HG02870 (cell line): ENCODE measurements around the gene CHD9NB.
"Not testable (repeated sequence)": the region's sequence is repeated elsewhere in the genome, so short reads cannot be mapped to it uniquely, and the experiment has no call there.

Experiments
- ATAC-seq: cut with Tn5 transposase; IDR thresholded peaks from one replicate; pipeline ENCODE4 v1.9.1; 2021; ENCODE audit warnings: mild to moderate bottlenecking, moderate library complexity; ENCODE audit not compliant: unreplicated experiment

CHD9NB gene

DNA sequence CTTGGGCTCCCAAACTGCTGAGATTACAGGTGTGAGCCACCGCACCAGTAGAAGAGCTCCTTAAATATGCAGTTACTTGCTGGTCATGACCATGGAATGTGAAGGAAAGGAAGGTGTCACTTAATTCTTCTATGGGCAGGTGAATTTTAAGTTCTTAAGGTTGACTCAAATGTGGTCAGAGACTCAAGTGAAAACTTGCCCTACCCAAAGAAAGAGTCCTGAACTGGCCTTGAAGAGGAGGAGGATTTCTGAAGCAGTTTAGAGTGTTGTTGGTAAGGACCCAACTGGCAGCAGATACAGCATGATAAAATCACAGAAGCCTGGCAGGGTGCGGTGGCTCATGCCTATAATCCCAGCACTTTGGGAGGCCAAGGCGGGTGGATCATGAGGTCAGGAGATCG lies 31.4 kb upstream of the CHD9NB start:
- no peak for ATAC-seq

DNA sequence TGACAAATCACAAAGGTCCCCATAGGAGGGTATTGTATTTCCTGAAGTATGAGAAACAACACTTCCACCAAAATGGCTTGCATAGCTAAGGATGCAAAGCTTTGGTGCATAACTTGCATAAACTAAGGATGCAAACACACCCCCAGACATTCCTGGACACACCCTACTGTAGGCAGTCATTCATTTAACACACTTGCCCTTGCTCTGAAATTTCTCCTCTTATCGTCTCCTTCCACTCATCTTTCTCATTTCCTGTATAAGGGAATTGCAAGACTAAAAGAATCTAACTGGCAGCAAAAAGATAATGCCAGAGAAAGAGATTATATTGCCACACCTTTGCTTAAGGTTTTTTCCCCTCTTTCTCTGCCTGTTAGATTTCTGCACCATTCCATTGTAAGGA lies 30.4 kb upstream of the CHD9NB start:
- ATAC-seq = no peak

DNA sequence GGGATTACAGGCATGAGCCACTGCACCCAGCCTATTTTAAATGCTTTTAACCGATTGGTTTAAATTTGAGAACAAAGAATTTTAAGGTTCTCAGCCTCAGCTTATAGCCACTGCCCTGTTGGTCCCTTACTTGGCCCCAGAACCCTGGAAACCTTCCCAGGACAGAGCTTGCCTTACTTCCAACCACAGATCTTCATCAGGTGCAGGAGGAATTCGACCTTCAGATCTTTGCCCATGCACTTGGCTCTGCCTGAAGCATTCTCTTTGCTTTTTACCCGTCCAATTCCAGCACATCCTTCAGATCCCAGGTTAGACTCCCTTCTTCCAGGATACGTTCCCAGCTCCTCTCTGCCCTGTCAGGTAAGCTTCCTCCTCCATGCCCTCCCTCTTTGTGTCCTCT lies 29.8 kb upstream of the CHD9NB start:
- no peak for ATAC-seq

DNA sequence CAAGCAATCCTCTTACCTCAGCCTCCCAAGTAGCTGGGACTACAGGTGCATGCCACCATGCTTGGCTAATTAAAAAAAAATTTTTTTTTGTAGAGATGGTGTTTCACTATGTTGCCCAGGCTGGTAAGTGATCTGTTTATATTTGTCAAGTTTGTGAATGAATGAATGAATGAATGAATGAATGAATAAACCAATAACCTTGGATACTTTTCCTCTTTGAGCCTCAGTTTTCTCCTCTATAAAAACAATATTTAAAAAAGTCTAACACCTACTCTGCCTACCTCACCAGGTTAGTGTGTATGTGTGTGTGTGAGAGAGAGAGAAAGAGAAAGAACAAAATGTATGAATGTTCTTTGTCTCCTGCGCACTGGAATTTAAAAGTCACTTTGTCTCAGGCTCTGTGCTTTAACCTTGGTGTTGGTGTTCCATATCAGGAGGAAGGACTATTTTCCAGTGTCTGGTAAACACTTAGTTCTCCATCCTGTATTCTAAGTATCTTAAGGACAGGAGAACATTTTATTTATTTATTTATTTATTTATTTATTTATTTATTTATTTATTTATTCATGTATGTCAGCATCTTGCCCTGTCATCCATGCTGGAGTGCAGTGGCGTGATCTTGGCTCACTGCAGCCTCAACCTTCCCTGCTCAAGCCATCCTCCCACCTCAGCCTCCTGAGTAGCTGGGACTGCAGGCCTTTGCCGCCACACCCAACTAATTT lies 29.1 kb upstream of the CHD9NB start:
- ATAC-seq = no peak

DNA sequence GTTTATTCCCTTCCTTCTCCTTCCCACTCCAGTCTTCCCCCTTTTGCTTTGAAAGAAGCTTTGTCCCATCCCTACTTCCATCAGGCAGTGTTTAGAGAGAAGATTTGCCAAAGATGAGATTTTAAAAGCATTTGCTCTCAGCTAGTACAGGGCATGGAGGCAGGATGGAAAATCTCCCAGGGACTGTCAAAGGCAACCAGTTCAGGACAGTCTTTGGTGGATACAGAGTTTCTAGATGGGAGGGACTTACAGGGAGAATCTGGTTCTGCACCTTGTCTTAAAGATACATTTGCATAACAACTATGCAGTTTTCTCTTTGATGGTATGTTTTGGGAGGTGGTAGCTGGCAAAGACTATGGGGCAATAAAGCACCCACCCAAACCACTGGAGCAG lies 28.3 kb upstream of the CHD9NB start:
- no peak for ATAC-seq

DNA sequence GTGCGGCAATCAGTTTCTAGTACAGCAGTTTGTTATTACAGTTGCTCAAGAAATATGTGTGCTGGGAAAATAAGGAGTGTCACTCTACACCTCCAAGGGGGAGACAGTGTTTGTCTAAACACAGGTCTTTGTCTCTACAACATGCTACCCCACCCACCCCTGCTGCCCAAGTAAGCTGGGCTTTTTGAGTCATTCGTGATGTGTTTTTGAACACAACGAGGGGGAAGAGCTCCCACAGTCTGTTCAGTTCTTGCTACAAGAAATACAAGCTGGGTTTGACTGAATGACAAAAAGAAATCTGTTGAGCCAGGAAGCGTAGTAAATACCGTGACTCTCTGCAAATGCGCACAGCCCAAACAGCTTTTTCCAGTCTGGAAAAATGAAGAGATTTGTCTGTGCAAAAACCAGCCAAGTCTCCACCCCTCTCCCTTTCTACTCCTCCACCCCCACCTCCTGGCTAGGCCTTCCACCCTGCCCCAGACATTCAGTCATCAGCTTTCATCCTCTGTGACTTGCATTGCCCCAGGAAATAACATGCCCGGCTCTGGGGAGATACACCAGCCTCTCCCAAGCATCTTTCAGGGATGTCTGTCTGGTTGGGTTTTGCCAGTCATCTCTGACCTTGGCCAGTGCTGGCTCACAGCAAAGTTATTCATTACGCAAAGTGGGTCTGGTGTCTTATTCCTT lies 27.8 kb upstream of the CHD9NB start:
- no peak for ATAC-seq

DNA sequence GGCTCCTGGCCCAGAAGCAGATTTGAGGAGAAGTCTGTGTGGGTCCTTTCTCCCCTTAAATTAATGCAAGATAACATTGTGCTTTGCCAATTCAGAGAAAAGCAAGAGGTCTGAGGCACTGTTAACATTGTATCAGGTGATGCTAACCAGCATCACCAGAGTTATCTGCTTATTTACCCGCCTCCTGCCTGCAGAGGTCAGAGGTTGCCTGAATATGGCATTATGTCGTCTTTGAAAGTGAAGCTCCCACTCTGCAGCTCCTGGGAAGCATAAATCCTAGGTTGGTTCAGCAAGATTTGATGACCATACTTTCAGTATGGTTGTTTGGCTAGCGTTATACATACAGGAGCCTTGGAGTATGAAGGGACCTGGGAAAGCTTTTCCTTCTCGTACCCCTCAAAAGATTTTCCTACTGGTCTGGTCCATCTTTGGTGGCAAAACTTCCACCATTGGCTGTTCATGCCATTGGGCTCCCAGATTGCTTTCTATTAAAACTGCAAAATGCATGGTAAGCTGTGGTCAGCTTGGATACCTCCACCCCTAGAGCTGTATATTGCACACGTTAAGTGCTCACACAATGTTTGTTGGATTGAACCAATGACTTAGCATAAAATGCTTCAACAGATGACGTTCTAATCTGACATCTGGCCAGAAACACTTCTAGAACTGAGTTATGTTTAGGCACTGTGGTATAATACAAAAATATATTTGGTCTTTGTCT lies 26.2 kb upstream of the CHD9NB start:
- ATAC-seq = no peak

DNA sequence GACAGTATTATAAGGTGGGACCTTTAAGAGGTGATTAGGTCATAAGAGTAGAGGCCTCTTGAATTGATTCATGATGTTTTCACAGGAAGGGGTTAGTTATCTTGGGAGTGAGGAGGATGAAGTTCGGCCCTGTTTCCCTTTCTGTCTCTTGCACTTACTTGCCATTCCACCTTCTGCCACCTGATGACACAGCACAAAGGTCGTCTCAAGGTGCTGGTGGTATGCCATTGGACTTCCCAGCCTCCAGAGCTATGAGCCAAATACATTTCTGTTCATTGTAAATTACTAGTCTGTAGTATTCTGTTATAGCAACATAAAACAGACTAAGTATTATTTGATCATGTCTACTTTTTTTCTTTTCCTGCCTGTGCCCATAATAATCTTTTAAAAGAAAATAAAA lies 25.6 kb upstream of the CHD9NB start:
- no peak for ATAC-seq

DNA sequence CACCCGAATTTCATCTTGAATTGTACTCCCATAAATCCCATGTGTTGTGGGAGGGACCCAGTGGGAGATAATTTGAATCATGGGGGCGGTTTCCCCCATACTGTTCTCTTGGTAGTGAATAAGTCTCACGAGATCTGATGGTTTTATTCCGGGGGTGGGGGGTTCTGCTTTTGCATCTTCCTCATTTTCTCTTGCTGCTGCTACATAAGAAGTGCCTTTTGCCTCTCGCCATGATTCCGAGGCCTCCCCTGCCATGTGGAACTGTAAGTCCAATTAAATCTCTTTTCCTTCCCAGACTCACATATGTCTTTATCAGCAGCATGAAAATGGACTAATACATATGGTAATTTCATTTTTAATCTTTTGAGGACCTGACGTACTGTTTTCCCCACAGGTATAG lies 22.8 kb upstream of the CHD9NB start:
- ATAC-seq = not testable (repeated sequence)

DNA sequence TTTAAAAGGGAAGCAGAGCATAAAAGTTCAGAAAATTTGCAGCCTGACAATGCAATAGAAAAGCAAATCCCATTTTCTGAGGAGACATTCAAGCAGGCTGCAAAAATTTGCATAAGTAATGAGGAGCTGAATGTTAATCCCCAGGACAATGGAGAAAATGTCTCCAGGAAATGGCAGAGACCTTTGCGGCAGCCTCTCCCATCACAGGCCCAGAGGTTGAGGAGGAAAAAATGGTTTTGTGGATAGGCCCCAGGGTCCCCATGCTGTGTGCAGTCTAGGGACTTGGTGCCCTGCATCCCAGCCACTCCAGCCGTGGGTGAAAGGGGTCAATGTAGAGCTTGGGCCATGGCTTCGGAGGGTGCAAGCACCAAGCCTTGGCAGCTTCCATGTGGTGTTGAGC lies 21.6 kb upstream of the CHD9NB start:
- not testable (repeated sequence) for ATAC-seq

DNA sequence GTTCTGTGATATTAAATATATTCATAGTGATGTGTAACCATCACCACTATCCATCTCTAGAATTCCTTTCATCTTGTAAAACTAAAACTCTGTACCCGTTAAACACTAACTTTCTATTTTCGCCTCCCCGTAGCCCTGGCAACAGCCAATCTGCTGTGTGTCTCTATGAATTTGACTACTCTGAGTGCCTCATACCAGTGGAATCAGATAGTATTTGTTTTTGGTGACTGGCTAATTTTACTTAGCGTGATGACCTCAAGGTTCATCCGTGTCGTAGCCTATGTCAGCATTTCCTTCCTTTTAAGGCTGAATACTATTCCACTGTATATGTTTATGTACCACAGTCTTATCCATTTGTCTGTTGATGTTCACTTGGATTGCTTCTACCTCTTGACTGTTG lies 20.3 kb upstream of the CHD9NB start:
- ATAC-seq = no peak

DNA sequence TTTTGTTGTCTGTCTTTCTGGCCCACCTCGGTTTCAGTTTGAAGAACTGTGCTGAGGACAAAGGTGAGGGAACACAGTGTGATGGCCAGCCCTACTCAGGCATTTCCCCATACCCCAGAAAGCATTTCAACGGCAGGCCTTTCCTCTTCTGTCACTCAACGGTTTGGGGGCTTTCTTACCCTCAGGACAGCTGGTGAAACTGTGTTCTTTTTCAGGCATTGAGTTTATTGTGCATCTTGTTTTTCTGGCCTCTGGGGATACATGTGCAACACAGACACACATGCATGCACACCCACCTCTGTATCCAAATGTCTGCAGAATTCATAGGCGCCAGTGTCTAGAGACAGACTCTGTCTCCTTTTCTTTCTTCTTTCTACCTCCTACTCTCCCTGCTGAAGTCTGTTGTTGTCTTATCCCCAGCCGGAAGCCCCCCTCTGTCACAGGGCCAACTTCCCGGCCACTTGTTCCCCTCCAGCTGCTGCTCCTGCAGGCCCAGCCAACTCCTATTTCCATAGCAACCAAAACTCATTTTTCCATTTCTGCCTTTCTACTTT lies 19.1 kb upstream of the CHD9NB start:
- ATAC-seq = peak; percentile 50

DNA sequence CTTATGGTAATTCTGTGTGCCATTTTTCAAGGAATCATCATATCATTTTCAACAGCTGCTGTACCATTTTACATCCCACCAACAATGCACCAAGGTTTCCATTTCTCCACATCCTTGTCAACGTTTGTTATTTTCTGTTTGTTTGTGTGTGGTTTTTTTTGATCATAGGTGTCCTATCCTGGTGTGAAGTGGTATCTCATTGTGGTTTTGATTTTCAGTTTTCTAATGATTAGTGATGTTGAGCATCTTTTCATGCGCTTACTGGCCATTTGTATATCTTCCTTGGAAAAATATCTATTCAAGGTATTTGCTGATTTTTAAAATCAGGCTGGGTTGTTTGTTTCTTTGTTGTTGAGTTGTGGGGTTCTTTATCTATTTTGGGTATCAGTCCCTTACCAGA lies 17.1 kb upstream of the CHD9NB start:
- no peak for ATAC-seq

DNA sequence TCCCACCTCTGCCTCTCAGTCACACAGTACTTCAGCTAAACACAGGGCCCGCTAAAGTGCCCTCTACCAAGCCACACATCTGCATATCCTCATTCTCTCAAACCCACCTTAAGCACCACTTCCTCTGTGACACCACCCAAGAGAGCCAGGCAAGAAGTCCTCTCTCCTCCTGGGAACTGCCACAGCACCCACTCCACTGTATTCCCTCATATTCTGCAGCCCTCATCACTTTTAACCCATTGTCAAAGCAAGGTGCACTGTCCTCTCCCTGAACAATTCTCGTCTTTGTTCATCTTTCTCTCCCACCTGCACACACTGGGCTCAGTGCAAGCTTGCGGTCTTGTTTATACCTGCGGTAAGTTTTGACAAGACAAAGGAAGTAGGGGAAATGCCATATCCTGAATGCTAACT lies 15.7 kb upstream of the CHD9NB start:
- peak; percentile 37 for ATAC-seq

DNA sequence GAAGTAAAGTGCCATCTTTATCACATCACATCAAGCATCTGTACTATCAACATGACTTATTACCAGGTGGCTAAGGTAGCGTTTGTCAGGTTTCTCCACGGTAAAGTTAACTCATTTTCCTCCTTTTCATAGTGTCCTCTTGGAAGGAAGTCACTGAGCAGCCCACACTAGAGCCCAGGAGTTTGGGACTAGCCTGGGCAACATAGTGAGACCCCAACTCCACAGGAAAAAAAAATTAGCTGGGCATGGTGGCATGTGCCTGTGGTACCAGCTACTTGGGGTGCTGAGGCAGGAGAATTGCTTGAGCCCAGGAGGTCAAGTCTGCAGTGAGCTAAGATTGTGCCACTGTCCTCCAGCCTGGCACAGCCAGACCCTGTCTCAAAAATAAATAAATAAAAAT lies 15.0 kb upstream of the CHD9NB start:
- ATAC-seq = no peak

DNA sequence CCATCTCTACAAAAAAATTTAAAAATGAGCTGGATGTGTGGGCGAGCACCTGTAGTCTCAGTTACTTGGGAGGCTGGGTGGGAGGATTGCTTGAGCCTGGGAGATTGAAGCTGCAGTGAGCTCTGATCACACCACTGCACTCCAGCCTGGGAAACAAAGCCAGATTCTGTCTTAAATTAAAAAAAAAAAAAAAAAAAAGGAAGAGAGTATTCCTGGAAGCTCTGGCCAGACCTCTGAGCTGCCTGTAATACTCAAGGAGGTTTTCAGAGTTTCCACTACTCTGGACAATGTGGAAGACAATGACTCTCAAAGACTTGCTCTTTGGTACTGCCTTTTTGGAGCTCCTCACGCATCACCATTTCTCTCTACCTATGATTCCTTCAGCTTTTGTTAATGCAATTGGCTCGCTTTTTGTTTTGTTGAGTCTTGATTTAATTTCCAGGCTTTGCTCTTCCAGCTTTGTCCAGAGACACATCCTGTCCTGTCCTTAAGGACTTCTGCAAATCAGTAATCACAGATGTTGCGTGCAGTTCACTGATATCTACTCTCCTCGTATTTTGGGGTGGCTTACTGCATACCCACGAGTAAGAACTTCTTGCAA lies 12.9 kb upstream of the CHD9NB start:
- ATAC-seq = no peak

DNA sequence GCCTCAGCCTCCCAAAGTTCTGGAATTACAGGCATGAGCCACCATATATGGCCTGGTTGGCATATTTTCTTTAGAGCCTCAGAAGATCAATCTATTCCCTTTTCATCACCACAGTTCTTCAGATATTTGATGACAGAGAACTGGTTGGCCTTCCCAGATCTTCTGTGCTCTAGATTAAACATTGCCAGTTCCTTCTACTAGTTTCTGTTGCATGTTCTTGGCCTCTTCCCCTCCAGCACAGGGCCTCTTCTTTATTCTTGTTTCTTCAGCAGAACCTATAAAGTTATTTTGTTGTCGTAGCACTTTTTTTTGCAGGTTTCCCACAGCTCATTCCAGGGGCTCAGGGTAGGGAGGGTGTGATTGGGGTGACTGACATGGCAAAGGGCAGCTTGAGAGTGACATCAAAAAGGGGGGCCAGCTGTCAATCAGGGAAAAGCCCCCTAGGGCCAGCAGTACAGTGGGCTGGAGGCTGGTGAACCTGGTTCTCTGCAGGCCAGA lies 11.4 kb upstream of the CHD9NB start:
- no peak for ATAC-seq

DNA sequence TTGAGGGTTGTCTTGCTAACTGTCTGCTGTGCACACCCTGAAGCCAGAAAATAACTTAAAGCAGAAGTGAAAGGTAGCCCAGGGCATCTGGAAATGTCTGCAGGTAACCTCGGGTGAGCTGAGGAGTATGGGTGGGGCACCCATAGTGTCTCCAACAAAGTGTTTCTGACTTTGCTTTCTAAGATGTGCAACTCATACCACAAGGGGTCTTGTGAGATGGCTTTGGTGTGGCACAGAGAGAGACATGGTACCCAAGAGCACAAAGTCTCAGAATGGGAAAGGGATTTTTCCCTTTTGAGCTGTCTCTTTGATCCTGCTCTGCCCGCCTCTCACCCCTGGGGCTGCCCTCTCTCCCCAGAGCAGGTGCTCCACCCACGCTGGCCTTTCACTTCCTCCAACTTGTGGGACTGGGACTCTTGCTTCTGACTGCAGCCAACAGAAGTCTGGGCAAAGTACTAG lies 9.0 kb upstream of the CHD9NB start:
- ATAC-seq = peak; percentile 74

DNA sequence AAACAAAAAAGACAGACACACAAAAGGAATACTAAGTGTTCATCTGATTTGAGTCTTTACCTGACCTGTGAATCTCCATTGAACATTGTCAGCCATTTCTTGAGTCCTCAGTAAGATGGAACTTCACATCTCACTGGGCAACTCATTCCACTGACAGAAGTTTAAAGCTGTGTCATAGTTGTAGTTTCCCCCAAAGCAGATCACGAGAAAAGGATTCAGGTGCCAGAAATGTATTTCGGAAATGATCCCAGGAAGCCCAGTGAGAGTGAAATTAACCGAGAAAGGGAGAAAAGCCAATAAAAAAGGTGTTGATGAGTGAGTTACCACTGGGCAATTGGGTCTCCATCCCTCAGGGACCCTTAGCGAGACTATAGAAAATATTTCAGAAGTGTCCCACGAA lies 8.6 kb upstream of the CHD9NB start:
- no peak for ATAC-seq

DNA sequence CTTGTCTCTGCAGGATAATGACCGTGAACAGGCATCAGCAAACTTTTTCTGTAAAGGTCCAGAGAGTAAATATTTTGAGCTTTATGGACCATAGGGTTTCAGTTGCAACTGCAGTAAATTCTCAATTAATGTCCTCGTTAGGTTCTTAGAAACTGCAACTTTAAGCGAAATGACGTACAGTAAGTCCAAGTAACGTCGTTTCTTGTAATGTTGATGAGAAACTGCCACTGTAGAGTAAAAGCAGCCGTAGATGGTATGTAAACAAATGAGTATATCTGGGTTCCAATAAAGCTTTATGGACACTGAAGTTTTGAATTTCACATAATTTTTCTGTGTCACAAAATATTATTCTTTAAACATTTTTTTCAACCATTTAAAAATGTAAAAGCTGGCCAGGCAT lies 7.0 kb upstream of the CHD9NB start:
- ATAC-seq = no peak

DNA sequence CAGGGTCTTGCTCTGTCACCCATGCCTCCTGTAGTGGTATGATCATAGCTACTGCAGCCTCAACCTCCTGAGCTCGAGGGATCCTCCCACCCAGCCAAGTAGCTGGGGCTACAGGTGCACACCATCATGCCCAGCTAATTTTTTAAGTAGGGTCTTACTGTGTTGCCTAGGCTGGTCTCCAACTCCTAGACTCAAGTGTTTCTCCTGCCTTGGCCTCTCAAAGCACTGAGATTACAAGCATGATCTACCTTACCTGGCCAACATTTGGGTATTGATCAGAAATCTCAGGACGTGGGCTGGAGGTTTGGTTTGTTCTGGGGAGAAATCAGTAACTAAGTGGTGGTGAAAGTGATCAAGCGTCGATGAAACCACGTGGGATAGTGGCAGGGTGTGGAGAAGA lies 6.2 kb upstream of the CHD9NB start:
- ATAC-seq = no peak
